ENCODE measurements around the gene AKT3.

AKT3 gene

DNA sequence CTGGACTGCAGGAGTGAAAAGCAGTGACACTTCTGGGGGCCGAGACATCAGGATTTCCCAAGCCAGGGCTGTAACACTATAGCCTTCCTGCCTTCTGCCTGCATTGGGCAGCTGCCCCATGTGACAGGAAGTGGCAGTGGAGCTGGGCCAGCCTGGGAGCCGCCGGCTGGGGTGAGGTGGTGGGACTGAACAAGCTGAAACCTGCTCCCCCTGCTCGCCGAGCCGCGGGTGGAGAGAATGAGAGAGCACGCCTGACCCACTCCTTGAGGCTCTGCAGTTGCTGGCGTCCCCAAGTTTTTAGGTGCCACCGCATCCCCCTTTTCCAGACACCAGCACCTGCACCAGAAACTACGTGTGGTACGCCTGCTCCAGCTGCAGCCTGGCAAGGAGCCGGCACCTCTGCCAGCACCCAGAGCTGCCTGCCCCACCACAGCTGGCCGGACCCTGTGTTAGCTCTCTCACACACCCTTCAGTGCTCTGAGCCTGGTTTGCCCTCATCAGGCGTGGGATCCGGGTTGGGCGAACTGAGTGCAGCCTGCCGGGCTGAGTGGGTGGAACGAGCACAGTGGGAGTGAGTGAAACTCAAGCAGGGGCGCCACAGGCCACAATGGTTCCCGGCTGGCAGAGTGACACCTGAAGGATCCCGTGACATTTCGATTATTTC is 119.4 kb downstream of the AKT3 start:
- Histone ChIP-seq H3K36me3 (ENCODE audit: control insufficient read depth, low read depth, low read length) (no peaks in the 10 kb centered on the region), H3K9me3 (ENCODE audit: control insufficient read depth, low read depth, low read length) (no peaks in the 10 kb centered on the region), H3K4me3 (ENCODE audit: low read length) (no peak overlapping the region), H3K4me1 (ENCODE audit: control insufficient read depth, low read depth, low read length) (peaks cover 13% of the 10 kb centered on the region), H3K27me3 (ENCODE audit: control insufficient read depth, insufficient read depth, low read length) (no peaks in the 10 kb centered on the region), H3K27ac (ENCODE audit: low read length) (no peak overlapping the region), H3K9ac (ENCODE audit: low read length) (no peak overlapping the region)

DNA sequence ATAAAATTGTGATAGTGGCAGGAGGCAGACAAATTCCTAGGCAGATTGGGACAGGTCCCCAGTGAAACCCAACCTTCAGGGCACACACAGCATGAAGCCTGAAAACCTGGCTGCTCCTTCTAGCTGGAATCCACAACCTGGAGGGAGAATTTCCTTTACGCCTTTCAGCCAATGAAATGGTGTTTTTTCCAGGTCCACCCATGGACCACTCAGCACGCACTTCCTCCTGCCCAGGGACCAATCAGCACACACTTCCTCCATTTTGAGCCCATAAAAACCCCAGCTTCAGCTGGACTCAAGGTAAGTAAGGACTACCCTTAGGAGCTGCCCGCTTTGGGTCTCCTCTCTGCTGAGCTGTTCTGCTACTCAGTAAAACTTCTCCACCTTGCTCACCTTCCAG is 120.1 kb downstream of the AKT3 start:
- Histone ChIP-seq H3K9ac (ENCODE audit: low read length) (no peak overlapping the region), H3K4me3 (ENCODE audit: low read length) (no peak overlapping the region), H3K27ac (ENCODE audit: low read length) (no peak overlapping the region), H3K36me3 (ENCODE audit: control insufficient read depth, low read depth, low read length) (no peaks in the 10 kb centered on the region), H3K9me3 (ENCODE audit: control insufficient read depth, low read depth, low read length) (no peaks in the 10 kb centered on the region), H3K27me3 (ENCODE audit: control insufficient read depth, insufficient read depth, low read length) (no peaks in the 10 kb centered on the region), H3K4me1 (ENCODE audit: control insufficient read depth, low read depth, low read length) (peaks cover 13% of the 10 kb centered on the region)

DNA sequence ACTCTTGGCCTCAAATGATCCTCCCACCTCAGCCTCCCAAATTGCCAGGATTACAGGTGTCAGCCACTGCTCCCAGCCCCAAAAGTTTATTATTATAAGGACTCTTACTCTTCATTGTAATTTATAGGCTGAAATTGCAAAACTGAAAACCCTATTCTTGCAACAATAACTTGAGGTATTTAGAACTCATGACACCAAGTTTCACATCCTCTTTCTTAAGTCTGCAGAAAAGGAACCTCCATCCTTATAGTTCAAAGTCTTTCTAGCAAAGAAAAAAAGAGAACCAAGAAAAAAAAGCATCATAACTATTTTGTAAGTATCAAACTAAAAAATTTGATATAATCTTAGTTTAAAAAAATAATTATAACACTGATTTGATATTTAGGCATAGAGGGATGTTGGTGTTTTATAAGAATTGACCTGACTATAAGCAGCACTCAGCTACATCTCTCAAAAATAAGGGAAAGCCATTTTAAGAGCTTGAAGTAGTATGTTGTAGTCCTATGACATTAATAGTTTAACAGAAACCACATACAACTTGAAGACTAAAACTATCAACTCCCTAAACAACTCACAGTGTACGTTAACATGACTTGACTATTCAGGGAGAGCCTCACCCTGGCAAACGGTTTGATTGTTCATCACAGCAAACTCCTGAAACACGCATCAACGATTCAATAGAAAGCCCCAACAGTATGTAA is 122.4 kb downstream of the AKT3 start:
- H3K4me3 ChIP-seq (ENCODE audit: low read length), result no peak overlapping the region

DNA sequence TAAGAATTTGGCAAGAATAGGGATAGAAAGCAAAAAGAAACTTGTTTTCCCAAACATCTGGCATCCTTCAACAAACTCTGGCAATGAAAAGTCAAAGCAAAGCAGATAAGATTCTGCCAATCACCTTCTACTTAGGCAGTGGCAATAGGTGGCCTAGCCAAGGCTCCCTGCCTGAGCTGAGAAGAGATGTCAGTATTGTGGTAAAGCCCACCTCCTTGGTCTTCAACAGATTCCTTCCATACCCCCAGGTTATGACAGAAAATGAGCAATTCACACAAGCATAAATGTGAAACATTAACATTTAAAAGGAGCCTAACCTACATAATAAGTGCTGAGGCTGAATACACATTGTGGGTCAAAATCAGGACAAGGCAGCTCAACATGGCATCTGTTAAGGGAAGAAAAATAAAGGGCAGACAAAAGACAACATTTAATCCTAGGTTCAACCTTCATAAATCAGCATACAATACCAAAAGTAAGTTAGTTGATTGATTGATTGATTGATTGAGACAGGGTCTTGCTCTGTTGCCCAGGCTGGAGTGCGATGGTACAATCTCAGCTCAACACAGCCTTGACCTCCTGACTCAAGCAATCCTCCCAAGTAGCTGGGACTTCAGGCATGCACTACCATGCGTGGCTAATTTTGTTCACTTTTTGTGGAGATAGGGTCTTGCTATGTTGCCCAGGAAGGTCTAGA is 123.1 kb downstream of the AKT3 start:
- no peaks in the 10 kb centered on the region for H3K27me3 ChIP-seq (ENCODE audit: control insufficient read depth, insufficient read depth, low read length)
- H3K36me3 ChIP-seq (ENCODE audit: control insufficient read depth, low read depth, low read length), result no peaks in the 10 kb centered on the region
- H3K4me3 ChIP-seq (ENCODE audit: low read length), result no peak overlapping the region
- H3K9ac ChIP-seq (ENCODE audit: low read length), result no peak overlapping the region
- H3K4me1 ChIP-seq (ENCODE audit: control insufficient read depth, low read depth, low read length), result peaks cover 2% of the 10 kb centered on the region
- H3K27ac ChIP-seq (ENCODE audit: low read length), result no peak overlapping the region
- H3K9me3 ChIP-seq (ENCODE audit: control insufficient read depth, low read depth, low read length), result no peaks in the 10 kb centered on the region

More for the DNA sequence above, 122.4 kb downstream of the AKT3 start:
- no peak overlapping the region for H3K27ac ChIP-seq (ENCODE audit: low read length)
- peaks cover 9% of the 10 kb centered on the region for H3K4me1 ChIP-seq (ENCODE audit: control insufficient read depth, low read depth, low read length)
- no peaks in the 10 kb centered on the region for H3K9me3 ChIP-seq (ENCODE audit: control insufficient read depth, low read depth, low read length)
- H3K9ac ChIP-seq (ENCODE audit: low read length), result no peak overlapping the region
- H3K27me3 ChIP-seq (ENCODE audit: control insufficient read depth, insufficient read depth, low read length), result no peaks in the 10 kb centered on the region
- no peaks in the 10 kb centered on the region for H3K36me3 ChIP-seq (ENCODE audit: control insufficient read depth, low read depth, low read length)

DNA sequence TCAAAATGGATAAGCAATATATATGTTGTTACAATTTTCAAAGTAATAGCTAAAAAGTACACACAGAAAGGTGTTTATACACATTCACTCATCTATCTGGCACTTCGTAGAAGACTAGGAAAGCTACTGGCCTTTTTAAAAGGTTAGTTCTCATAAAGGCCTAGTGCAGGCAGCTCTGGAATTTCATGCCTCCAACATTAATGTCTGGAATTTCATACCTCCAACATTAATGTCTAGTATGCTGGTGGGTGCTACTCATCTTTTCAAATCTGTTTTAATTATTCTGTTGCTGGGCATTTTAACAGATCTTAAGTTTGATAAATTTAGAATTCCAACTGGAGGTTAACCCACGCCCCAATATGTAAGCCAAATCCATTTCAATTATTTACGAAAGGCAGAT is 124.2 kb downstream of the AKT3 start:
- H3K36me3 ChIP-seq (ENCODE audit: control insufficient read depth, low read depth, low read length), result no peaks in the 10 kb centered on the region
- no peak overlapping the region for H3K27ac ChIP-seq (ENCODE audit: low read length)
- H3K4me3 ChIP-seq (ENCODE audit: low read length), result no peak overlapping the region
- H3K27me3 ChIP-seq (ENCODE audit: control insufficient read depth, insufficient read depth, low read length), result no peaks in the 10 kb centered on the region
- H3K9me3 ChIP-seq (ENCODE audit: control insufficient read depth, low read depth, low read length), result no peaks in the 10 kb centered on the region
- H3K9ac ChIP-seq (ENCODE audit: low read length), result no peak overlapping the region
- no peaks in the 10 kb centered on the region for H3K4me1 ChIP-seq (ENCODE audit: control insufficient read depth, low read depth, low read length)

DNA sequence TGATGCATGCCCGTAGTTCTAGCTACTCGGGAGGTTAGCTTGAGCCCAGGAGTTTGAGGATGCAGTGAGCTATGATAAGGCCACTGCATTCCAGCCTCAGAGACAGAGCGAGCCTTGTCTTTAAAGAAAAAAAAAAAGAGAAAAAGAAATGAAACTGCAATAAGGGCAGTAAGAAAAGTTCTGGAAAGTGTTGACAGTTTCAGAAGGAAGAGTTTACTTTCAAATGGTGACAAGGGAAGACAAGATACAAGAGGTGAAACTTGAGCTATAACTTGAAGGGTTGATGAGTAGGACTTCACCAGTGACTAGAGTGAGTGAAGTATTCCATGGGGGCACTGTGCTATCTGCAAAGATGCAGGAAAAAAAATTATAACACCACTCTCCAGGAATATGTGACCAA is 125.0 kb downstream of the AKT3 start:
- Histone ChIP-seq H3K4me1 (ENCODE audit: control insufficient read depth, low read depth, low read length) (no peaks in the 10 kb centered on the region), H3K36me3 (ENCODE audit: control insufficient read depth, low read depth, low read length) (no peaks in the 10 kb centered on the region), H3K9me3 (ENCODE audit: control insufficient read depth, low read depth, low read length) (no peaks in the 10 kb centered on the region), H3K4me3 (ENCODE audit: low read length) (no peak overlapping the region), H3K27me3 (ENCODE audit: control insufficient read depth, insufficient read depth, low read length) (no peaks in the 10 kb centered on the region), H3K9ac (ENCODE audit: low read length) (no peak overlapping the region), H3K27ac (ENCODE audit: low read length) (no peak overlapping the region)

DNA sequence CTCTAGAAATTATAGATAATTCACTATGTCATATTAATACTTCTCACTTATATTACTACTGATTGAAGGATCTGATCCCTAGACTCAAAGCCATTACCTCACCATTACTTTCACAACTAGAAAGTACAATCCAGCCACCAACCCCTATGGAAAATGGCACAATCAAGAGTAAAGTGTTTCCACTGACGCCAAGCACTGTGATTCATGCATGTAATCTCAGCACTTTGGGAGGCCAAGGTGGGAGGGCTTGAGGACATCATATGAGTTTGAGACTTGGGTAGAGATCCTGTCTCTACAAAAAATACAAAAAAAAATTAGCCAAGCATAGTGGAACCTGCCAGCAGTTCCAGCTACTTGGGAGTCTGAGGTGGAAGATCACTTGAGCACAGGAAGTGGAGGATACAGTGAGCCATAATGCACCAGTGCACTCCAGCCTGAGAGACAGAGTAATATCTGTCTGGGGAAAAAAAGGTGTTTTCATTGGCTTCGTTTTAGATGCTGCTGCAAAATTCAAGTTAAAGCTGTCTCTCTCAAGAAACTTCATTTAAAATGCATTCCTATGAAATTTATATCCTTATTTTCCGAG is 126.5 kb downstream of the AKT3 start:
- no peak overlapping the region for H3K27ac ChIP-seq (ENCODE audit: low read length)
- H3K9me3 ChIP-seq (ENCODE audit: control insufficient read depth, low read depth, low read length), result no peaks in the 10 kb centered on the region
- H3K27me3 ChIP-seq (ENCODE audit: control insufficient read depth, insufficient read depth, low read length), result no peaks in the 10 kb centered on the region
- H3K36me3 ChIP-seq (ENCODE audit: control insufficient read depth, low read depth, low read length), result no peaks in the 10 kb centered on the region
- no peaks in the 10 kb centered on the region for H3K4me1 ChIP-seq (ENCODE audit: control insufficient read depth, low read depth, low read length)
- no peak overlapping the region for H3K9ac ChIP-seq (ENCODE audit: low read length)
- no peak overlapping the region for H3K4me3 ChIP-seq (ENCODE audit: low read length)

DNA sequence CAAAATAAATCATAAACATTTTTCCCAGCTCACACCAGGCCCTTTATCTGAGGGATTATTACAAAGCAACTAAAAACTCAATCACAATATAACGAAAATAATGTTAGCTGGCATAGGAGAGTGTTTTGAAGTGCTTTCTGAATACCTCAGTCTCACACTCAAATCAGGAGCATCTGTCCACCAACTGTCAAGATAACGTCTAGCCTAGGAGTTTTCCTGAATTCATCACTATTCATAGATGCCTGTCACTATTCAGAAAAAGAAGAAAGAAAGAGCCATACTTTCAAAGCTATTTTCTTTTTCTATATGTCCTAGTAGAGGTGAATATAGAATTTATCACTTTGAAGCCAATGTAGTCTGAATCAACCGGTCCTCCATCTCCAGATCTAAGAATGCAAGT is 127.0 kb downstream of the AKT3 start:
- Histone ChIP-seq H3K27ac (ENCODE audit: low read length) (no peak overlapping the region), H3K36me3 (ENCODE audit: control insufficient read depth, low read depth, low read length) (no peaks in the 10 kb centered on the region), H3K9ac (ENCODE audit: low read length) (no peak overlapping the region), H3K4me3 (ENCODE audit: low read length) (no peak overlapping the region), H3K4me1 (ENCODE audit: control insufficient read depth, low read depth, low read length) (no peaks in the 10 kb centered on the region), H3K9me3 (ENCODE audit: control insufficient read depth, low read depth, low read length) (no peaks in the 10 kb centered on the region), H3K27me3 (ENCODE audit: control insufficient read depth, insufficient read depth, low read length) (no peaks in the 10 kb centered on the region)

DNA sequence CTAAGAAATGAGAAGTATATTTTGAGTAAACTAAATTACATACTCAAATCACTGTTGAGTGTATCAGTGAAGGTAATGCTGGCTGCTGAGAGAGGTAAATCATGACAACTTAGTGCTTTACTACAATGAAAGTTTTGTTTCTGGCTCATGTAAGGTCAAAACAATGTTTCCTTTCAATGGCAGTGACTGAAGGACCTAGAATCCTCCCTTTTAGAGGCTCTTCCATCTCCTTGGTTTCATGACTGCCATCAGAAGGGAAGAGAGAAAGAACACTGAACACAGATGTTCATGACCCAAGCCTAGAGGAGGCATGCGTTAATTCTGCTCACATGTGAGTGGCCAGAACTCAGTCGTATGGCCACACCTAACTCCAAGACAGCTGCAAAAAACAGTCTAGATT is 130.6 kb downstream of the AKT3 start:
- Histone ChIP-seq H3K9me3 (ENCODE audit: control insufficient read depth, low read depth, low read length) (no peaks in the 10 kb centered on the region), H3K4me3 (ENCODE audit: low read length) (no peak overlapping the region), H3K36me3 (ENCODE audit: control insufficient read depth, low read depth, low read length) (no peaks in the 10 kb centered on the region), H3K27me3 (ENCODE audit: control insufficient read depth, insufficient read depth, low read length) (no peaks in the 10 kb centered on the region), H3K27ac (ENCODE audit: low read length) (no peak overlapping the region), H3K4me1 (ENCODE audit: control insufficient read depth, low read depth, low read length) (peaks cover 3% of the 10 kb centered on the region), H3K9ac (ENCODE audit: low read length) (no peak overlapping the region)

DNA sequence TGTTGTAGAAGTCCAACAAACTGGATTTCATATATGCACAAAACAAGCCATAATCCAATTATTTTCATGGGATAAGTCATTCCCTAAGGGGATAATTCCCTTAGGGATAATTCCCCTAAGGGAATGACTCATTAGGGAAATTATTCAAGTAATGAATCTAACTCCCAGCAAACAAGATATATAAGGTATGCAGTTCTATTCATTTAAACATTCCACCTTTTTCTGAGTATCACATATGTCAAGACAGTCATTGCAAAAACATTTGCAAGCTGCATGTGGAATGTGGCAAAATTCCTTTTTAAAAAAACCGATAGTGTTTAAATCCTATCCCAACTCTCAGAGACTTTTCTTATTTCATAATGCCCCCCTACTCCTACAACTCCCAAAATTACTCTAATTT is 131.2 kb downstream of the AKT3 start:
- no peaks in the 10 kb centered on the region for H3K27me3 ChIP-seq (ENCODE audit: control insufficient read depth, insufficient read depth, low read length)
- H3K9ac ChIP-seq (ENCODE audit: low read length), result no peak overlapping the region
- no peaks in the 10 kb centered on the region for H3K36me3 ChIP-seq (ENCODE audit: control insufficient read depth, low read depth, low read length)
- no peaks in the 10 kb centered on the region for H3K9me3 ChIP-seq (ENCODE audit: control insufficient read depth, low read depth, low read length)
- no peak overlapping the region for H3K4me3 ChIP-seq (ENCODE audit: low read length)
- H3K27ac ChIP-seq (ENCODE audit: low read length), result no peak overlapping the region
- peaks cover 7% of the 10 kb centered on the region for H3K4me1 ChIP-seq (ENCODE audit: control insufficient read depth, low read depth, low read length)

DNA sequence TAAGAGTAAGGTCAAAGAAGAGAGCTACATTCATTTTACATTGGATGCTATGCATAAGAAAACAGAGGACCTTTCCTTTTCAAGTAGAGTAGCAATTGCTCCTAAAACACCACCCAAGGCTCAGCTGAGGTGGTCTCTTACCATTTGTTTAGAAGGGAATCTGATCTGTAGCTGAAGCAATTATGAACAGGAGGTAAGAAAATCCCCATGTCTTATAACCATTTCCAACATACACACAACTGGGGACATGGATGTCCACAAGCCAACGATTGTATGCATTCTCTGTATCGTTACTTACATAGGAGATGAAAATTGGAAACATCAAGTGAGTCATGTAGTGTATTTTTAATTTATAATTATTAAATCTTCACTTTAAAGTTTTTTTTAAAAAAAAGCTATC is 132.0 kb downstream of the AKT3 start:
- H3K9ac ChIP-seq (ENCODE audit: low read length), result no peak overlapping the region
- H3K27me3 ChIP-seq (ENCODE audit: control insufficient read depth, insufficient read depth, low read length), result no peaks in the 10 kb centered on the region
- H3K4me1 ChIP-seq (ENCODE audit: control insufficient read depth, low read depth, low read length), result peaks cover 14% of the 10 kb centered on the region
- no peak overlapping the region for H3K27ac ChIP-seq (ENCODE audit: low read length)
- H3K9me3 ChIP-seq (ENCODE audit: control insufficient read depth, low read depth, low read length), result no peaks in the 10 kb centered on the region
- no peak overlapping the region for H3K4me3 ChIP-seq (ENCODE audit: low read length)
- no peaks in the 10 kb centered on the region for H3K36me3 ChIP-seq (ENCODE audit: control insufficient read depth, low read depth, low read length)
